ENCODE results near the gene SCAMP1.

SCAMP1 gene

GRCh38 chr5:78515670-78516069 is 155.3 kb downstream of the SCAMP1 start:
- DNase-seq: no peak

GRCh38 chr5:78518365-78519197 is 158.2 kb downstream of the SCAMP1 start:
- no peak for DNase-seq

DNA sequence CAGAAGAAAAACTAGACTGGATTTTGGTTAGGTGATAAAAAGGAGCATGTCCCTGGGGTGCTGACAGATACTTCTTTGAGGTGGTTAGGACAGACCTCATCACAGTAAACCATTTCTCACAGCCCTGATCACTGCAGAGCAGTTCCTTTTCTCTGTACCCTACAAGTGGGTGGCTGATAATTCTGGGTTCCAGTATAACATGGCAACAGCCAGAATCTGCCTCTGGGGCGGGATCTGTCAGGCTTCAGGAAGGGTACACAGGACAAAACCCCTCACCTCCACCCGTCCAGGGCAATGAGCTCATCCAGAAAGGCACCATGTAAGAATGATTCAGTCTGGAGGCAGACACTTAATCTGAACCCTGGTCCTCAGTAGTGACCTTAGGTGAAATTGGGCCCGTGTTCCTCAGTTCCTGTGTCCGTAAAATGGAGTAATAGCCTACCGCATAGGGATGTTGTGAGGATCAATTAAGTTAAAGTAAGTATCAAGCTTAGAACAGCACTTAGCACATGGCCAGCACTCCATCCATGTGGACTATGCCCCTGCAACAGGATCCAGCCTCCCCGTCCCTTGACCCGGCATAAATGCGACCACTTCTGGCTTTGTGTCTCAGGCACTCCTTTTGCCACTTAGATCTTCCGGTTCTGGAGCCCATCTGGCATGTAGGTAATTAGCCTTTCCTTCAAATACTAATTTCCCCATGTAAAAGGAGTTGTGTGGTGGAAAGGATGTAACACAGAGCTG is 159.0 kb downstream of the SCAMP1 start:
- no peak for DNase-seq

- DNase-seq: no peak
These were observed 161.0 kb downstream of the SCAMP1 start for GRCh38 chr5:78521455-78521854.

GRCh38 chr5:78522476-78523260 is 162.3 kb downstream of the SCAMP1 start:
- DNase-seq: no peak

GRCh38 chr5:78523314-78524193 is 163.1 kb downstream of the SCAMP1 start:
- no peak for DNase-seq

- no peak for DNase-seq
These were observed 165.7 kb downstream of the SCAMP1 start for GRCh38 chr5:78526049-78526525.

- no peak for DNase-seq
These were observed 166.8 kb downstream of the SCAMP1 start for GRCh38 chr5:78527054-78527859.

DNA sequence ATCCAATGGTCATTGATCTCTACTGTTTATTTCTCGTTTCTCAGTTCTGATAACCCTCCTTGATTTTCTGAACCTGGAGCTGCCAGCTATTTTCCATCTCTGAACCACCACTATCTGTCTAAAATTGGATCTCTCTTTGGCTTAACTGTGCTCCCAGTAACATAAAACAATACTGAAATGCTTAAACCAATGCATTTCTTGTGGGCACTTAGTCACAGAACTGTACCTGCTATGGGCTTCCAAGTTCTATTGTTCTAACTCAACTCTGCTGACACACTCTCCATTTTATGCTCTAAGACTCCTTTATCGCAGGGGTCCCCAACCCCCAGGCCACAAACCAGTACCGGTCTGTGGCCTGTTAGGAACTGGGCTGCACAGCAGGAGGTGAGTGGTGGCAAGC is 167.5 kb downstream of the SCAMP1 start:
- no peak for DNase-seq
